PC-3 (cell line): ENCODE results near the gene ILRUN. TPM values are rescaled to one million over a fixed set of nuclear protein-coding genes. Genes with fewer than 3 reads are reported as not detected.
"Not testable (repeated sequence)": the region's sequence is repeated elsewhere in the genome, so short reads cannot be mapped to it uniquely, and the experiment has no call there.

Source experiments
- ATAC-seq: fragments of 200-7000 bp; cut with Tn5 transposase; 2 replicates; pipeline ENCODE4 v1.9.1; 2020; ENCODE audit warnings: mild to moderate bottlenecking, moderate library complexity
- BruUV-seq: library from RNA; stranded (reverse); fragments of 400-500 nt; replicated peaks from 2 replicates; lab custom pipeline; 2021; lab: Mats Ljungman, UMichigan
- CTCF ChIA-PET: fragments of 300-600 bp; sonication (Branson Sonifier 250); formaldehyde crosslinking; loops from one replicate; lab custom pipeline; 2022; ENCODE audit warnings: antibody characterized with exemption; lab: Charles Lee
- POLR2A ChIA-PET: fragments of 300-600 bp; sonication (Branson Sonifier 250); formaldehyde crosslinking; loops from one replicate; lab custom pipeline; 2022; ENCODE audit warnings: antibody characterized with exemption; ENCODE audit not compliant: unreplicated experiment; lab: Charles Lee
- DNase-seq: peaks from one replicate; pipeline ENCODE4 v3.0.0-alpha.2; 2015
- H2AFZ ChIP-seq: fragments of 300-600 bp; sonication (generic); 2 replicates; pipeline ENCODE4 v1.6.0; 2016; ENCODE audit warnings: antibody characterized with exemption, low read length
- H3F3A ChIP-seq: fragments of 300-600 bp; sonication (generic); one replicate; pipeline ENCODE4 v1.6.0; 2017; ENCODE audit warnings: antibody characterized with exemption, low read length, control low read depth, mild to moderate bottlenecking; ENCODE audit not compliant: unreplicated experiment
- H3K27ac ChIP-seq: fragments of 300-600 bp; sonication (generic); 2 replicates; pipeline ENCODE4 v1.5.1; 2016; ENCODE audit warnings: mild to moderate bottlenecking, low read length
- H3K27me3 ChIP-seq: fragments of 300-600 bp; sonication (generic); 2 replicates; pipeline ENCODE4 v1.6.1; 2016; ENCODE audit warnings: low read length, mixed read lengths
- H3K36me3 ChIP-seq: fragments of 300-600 bp; sonication (generic); 2 replicates; pipeline ENCODE4 v1.6.1; 2016; ENCODE audit warnings: low read depth, mixed run types, low read length, mixed read lengths
- H3K4me1 ChIP-seq: fragments of 300-600 bp; sonication (generic); 2 replicates; pipeline ENCODE4 v1.5.1; 2016; ENCODE audit warnings: low read length; ENCODE audit not compliant: insufficient read depth
- H3K4me2 ChIP-seq: fragments of 300-600 bp; sonication (generic); 2 replicates; pipeline ENCODE4 v1.6.0; 2016; ENCODE audit warnings: low read length
- H3K4me3 ChIP-seq: fragments of 300-600 bp; sonication (generic); 2 replicates; pipeline ENCODE4 v1.5.1; 2016; ENCODE audit warnings: mild to moderate bottlenecking, low read length, mixed read lengths
- H3K79me2 ChIP-seq: fragments of 300-600 bp; sonication (generic); 2 replicates; pipeline ENCODE4 v1.6.1; 2017; ENCODE audit warnings: low read length, mixed read lengths
- H3K9ac ChIP-seq: fragments of 300-600 bp; sonication (generic); 2 replicates; pipeline ENCODE4 v1.6.0; 2016; ENCODE audit warnings: mild to moderate bottlenecking, low read length
- H3K9me2 ChIP-seq: fragments of 300-600 bp; sonication (generic); replicated peaks from 2 replicates; pipeline ENCODE4 v1.6.1; 2016; ENCODE audit warnings: mixed run types, low read length, mixed read lengths
- H3K9me3 ChIP-seq: fragments of 300-600 bp; sonication (generic); 2 replicates; pipeline ENCODE4 v1.6.1; 2016; ENCODE audit warnings: low read length, mixed read lengths
- H4K20me1 ChIP-seq: fragments of 300-600 bp; sonication (generic); 2 replicates; pipeline ENCODE4 v1.6.1; 2016; ENCODE audit warnings: low read length, mixed read lengths
- CTCF ChIP-seq: fragments of 300-600 bp; sonication (generic); conservative IDR thresholded peaks from 2 replicates; pipeline ENCODE4 v1.5.1; 2017; ENCODE audit warnings: antibody characterized with exemption, low read depth, mild to moderate bottlenecking, low read length
- EZH2 ChIP-seq: fragments of 300-600 bp; sonication (generic); IDR thresholded peaks from one replicate; pipeline ENCODE4 v1.6.1; 2017; ENCODE audit warnings: antibody characterized with exemption, mild to moderate bottlenecking, low read length; ENCODE audit not compliant: unreplicated experiment
- EZH2phosphoT487 ChIP-seq: fragments of 300-600 bp; sonication (generic); IDR thresholded peaks from 2 replicates; pipeline ENCODE4 v1.6.1; 2018; ENCODE audit warnings: mild to moderate bottlenecking, antibody characterized with exemption, low read length, borderline replicate concordance
- intact Hi-C: fragments of 100-400 bp; cut with micrococcal nuclease; formaldehyde crosslinking; loops from 2 replicates; pipeline ENCODE4 v1.9.0; 2023
- total RNA-seq: library from RNA; depleted of rRNA; stranded (reverse); fragments of >200 nt; gene quantifications from 2 replicates; pipeline ENCODE4 v1.2.3, GENCODE V29; 2014

ILRUN gene
- total RNA-seq, 1 experiment from 2014 or later = 54.8 TPM

GRCh38 chr6:34671367-34671766 lies 25.2 kb downstream of the ILRUN start:
- TF ChIP-seq CTCF (no peak), EZH2 (no peak), EZH2phosphoT487 (no peak)
- BruUV-seq = no TSS peak
- no peak overlapping the region for H2AFZ ChIP-seq

GRCh38 chr6:34668799-34669198 lies 27.8 kb downstream of the ILRUN start:
- POLR2A ChIA-PET, H3K27me3 ChIP-seq, CTCF ChIA-PET, H3F3A ChIP-seq, H3K4me2 ChIP-seq, intact Hi-C loops, H4K20me1 ChIP-seq, DNase-seq, H2AFZ ChIP-seq, H3K9me3 ChIP-seq, H3K9me2 ChIP-seq, H3K36me3 ChIP-seq, ATAC-seq, H3K9ac ChIP-seq, BruUV-seq, H3K4me3 ChIP-seq, H3K27ac ChIP-seq: not testable (repeated sequence)
- Histone ChIP-seq H3K4me1 (peaks cover 20% of the 10 kb centered on the region), H3K79me2 (peaks cover 99% of the 10 kb centered on the region)

More at GRCh38 chr6:34671367-34671766, 25.2 kb downstream of the ILRUN start:
- POLR2A ChIA-PET = no interaction called here
- DNase-seq (no peak), ATAC-seq (no peak)
- Histone ChIP-seq H3F3A (no peaks in the 10 kb centered on the region), H3K27ac (no peak overlapping the region), H3K9ac (no peak overlapping the region), H3K9me3 (no peaks in the 10 kb centered on the region), H3K4me1 (peaks cover 9% of the 10 kb centered on the region; the same call in 1 of the 2 replicates), H4K20me1 (no peaks in the 10 kb centered on the region), H3K9me2 (no peaks in the 10 kb centered on the region), H3K4me3 (no peak overlapping the region), H3K4me2 (no peak overlapping the region), H3K27me3 (no peaks in the 10 kb centered on the region), H3K79me2 (peaks cover 97% of the 10 kb centered on the region), H3K36me3 (no peaks in the 10 kb centered on the region; the same call in 1 of the 2 replicates)
- CTCF ChIA-PET = no interaction called here
- intact Hi-C loops = no loop called here

- Histone ChIP-seq H3K4me3 (no peak overlapping the region), H3K27me3 (no peaks in the 10 kb centered on the region), H3K9me2 (no peaks in the 10 kb centered on the region), H3K4me2 (no peak overlapping the region), H3K4me1 (peaks cover 21% of the 10 kb centered on the region), H4K20me1 (no peaks in the 10 kb centered on the region), H2AFZ (no peak overlapping the region), H3F3A (no peaks in the 10 kb centered on the region), H3K9me3 (no peaks in the 10 kb centered on the region), H3K79me2 (peaks cover 99% of the 10 kb centered on the region), H3K36me3 (no peaks in the 10 kb centered on the region; the same call in 1 of the 2 replicates), H3K27ac (no peak overlapping the region), H3K9ac (no peak overlapping the region)
- TF ChIP-seq EZH2phosphoT487 (no peak), CTCF (no peak), EZH2 (no peak)
- ChIA-PET CTCF (no interaction called here), POLR2A (no interaction called here)
- intact Hi-C loops = no loop called here
- DNase-seq (no peak), ATAC-seq (no peak)
- BruUV-seq = no TSS peak
Measured at GRCh38 chr6:34667481-34668238, 28.9 kb downstream of the ILRUN start.
